Endometrium (tissue), 2 donors: ENCODE data around the gene CENPO.
"Not testable (repeated sequence)": the region's sequence is repeated elsewhere in the genome, so short reads cannot be mapped to it uniquely, and the experiment has no call there.

ENCODE experiments used
- FAIRE-seq: peaks from 2 replicates; lab custom pipeline; 2012; peaks lifted over from hg19 to GRCh38; lab: Jason Lieb, UNC
- donor health status: control.
- donor health status: control.

The CENPO gene

DNA sequence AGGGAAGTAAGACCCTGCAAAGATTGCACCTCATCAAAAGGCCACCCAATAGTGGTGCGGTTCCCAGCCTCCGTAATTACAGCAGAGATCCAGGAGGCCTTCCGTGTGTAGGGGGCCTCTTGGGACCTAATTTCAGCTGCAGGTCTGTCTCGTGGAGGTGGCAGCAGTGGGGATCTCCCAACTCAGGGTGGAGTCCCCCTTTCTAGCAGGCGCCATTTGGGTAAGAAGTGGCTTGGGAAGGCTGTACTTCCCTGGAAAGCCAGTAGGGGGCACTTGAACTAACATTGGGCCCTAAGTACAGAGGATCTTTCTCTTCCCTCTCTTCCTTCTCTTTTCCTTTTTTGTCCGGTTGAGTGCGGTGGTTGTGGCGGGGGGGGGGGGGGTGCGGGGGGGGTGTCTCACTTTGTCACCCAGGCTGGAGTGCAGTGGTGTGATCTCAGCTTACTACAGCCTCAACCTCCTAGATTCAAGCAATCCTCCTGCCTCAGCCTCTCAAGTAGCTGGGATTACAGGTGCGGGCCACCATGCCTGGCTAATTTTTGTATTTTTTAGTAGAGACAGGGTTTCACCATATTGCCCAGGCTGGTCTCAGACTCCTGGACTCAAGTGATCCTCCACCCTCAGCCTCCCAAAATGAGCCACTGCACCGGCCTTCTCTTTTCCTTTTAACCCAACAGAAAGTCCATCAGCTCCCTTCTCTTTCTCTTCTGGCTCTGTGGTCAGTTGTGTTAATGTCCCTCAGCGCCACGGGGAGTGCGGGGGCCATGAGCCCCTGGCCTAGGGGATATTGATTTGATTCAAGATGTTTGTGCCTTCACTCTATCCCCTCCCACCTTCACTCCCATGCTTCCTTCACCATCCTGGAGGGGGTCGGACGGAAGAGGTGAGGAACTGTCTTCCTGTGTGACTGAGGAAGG, 32.0 kb downstream of the CENPO start:
- no peak for FAIRE-seq

- FAIRE-seq: no peak
Measured at GRCh38 chr2:24825883-24826772, 32.9 kb downstream of the CENPO start.

GRCh38 chr2:24826773-24827145, 33.5 kb downstream of the CENPO start:
- no peak for FAIRE-seq

DNA sequence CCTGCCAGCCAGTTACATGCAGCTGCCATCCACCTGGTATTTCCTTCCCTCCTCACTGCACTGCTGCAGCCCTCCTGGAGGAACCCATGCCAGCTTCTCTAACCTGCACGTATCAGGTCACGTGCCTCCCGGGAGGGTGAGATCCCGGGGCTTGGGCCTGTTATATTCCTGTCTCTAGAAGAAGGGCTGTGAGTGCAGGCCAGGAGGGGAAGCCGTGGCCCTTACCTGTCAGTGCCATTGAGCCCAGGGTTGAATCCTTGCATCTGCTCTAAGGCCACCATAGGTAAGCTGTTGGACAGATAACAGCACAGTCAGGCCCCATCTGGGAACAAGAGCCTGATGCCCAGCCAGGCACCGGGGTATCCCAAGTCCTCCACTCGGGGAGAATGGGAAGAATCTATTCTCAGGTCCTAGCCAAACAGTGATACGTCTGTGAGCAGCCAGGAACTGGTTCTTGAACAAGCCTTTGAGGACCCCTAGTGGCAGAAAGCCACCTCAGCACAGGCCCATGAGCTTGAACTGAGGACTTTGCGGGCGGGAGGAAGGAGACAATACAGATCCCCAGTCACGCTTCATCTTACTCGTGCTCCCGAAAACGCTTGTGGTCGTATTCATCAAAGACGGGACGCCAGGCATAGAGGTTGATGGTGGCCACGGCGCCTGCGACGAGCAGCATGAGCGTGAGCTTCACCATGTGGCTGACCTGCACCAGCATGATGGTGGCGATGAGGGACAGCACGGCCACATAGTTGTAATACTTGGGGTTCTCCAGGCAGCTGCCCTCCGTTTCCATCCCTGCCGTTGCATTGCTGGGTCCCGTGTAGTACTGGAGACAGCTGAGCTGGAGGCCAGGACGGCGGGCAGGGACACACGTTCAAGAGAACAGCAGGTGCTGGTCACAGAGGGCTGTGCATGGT, 34.4 kb downstream of the CENPO start:
- FAIRE-seq: peak; percentile 21

DNA sequence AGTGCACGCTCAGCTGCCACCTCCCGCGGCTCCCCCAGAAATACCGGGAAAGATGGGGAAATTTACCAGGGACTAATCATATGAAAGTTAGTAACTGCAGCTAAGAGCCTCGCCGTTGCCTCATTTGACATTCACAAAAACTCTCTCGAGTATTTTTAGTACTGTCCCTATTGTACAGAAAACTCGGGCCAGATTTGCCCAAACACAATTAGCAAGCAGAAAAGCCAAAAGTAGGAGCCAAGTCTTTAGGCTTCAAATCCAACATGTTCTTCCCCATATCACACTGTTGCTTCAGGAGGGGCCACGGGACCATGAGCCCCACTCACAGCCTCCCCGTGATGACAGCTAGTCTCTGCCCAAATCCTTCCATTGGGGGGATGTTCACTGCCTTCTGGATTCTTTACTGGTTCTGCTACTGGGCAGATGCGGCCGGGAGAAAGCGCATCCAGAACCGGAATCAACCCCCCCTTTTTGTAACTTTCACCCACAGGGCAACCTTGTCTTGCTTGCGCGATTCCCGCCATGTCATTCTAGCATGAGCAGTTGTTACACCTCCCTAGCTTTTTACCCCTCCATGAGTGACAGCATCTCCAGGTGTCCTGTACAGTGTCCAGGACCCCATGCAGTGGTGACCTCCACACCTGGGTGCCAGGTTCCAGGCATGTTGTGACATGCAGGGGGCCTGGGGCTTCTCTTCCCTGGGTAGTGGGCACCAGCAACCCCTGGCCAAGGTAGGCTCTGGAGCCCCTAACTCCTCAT, 35.2 kb downstream of the CENPO start:
- FAIRE-seq: no peak

- no peak for FAIRE-seq
Measured at GRCh38 chr2:24830351-24830750, 37.1 kb downstream of the CENPO start.

DNA sequence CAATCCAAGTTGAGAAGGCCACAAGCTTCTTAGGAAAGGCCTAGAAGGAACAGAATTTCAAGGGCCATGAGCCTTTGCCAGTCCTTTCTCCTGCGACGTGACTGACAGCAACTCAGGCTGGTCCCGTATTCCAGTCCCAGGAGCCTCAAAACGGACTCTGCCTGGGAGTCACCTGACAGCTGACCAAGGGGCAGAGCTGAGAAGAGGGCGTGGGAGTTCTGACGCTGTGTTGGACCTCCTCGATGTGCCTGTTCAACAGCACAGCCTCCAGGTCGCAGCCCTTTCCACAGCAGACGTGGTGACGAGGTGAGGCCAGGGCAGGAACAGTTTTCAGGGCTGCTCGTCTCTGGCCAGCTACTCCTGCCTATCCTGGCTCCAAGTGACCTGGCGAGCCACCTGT, 37.6 kb downstream of the CENPO start:
- FAIRE-seq: no peak

GRCh38 chr2:24831221-24832072, 38.2 kb downstream of the CENPO start:
- FAIRE-seq: no peak

GRCh38 chr2:24832073-24832461, 38.8 kb downstream of the CENPO start:
- no peak for FAIRE-seq

DNA sequence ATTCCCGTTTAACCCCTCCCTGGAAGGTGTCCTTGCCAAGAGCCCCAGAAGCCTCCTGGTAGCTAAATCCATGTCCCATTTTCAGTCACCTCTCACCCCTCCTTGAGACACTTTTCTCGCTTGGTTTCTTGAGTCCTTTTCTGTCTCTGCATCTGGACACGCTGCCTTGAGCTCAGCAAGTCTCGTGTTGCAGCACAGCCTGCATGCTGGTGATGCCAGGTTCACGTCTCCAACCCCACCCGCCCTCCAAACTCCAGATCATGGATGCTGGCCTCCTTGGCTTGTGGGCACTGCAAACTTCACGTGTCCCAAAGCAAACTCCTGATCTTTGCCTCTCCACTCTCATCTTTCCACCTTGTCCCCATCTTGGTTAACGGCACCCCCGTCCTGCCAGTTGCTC, 39.3 kb downstream of the CENPO start:
- no peak for FAIRE-seq

GRCh38 chr2:24832931-24833701, 39.9 kb downstream of the CENPO start:
- FAIRE-seq: no peak

GRCh38 chr2:24833821-24834732, 40.9 kb downstream of the CENPO start:
- FAIRE-seq: no peak

- no peak for FAIRE-seq
Measured at GRCh38 chr2:24834733-24835395, 41.6 kb downstream of the CENPO start.

- not testable (repeated sequence) for FAIRE-seq
Measured at GRCh38 chr2:24835411-24835810, 42.2 kb downstream of the CENPO start.

- FAIRE-seq: no peak
Measured at GRCh38 chr2:24836206-24836605, 43.0 kb downstream of the CENPO start.

GRCh38 chr2:24836706-24837105, 43.5 kb downstream of the CENPO start:
- FAIRE-seq: no peak

GRCh38 chr2:24837996-24838513, 44.8 kb downstream of the CENPO start:
- no peak for FAIRE-seq

GRCh38 chr2:24838541-24838940, 45.3 kb downstream of the CENPO start:
- no peak for FAIRE-seq
